Smooth muscle cell of the brain vasculature (primary cell): ENCODE results near the gene HIF1A.
"Not testable (repeated sequence)": the region's sequence is repeated elsewhere in the genome, so short reads cannot be mapped to it uniquely, and the experiment has no call there.

Experiments
- DNase-seq: peaks from one replicate; pipeline ENCODE4 v3.0.0-alpha.2; 2012; ENCODE audit warnings: low read depth, low spot score

HIF1A gene

DNA sequence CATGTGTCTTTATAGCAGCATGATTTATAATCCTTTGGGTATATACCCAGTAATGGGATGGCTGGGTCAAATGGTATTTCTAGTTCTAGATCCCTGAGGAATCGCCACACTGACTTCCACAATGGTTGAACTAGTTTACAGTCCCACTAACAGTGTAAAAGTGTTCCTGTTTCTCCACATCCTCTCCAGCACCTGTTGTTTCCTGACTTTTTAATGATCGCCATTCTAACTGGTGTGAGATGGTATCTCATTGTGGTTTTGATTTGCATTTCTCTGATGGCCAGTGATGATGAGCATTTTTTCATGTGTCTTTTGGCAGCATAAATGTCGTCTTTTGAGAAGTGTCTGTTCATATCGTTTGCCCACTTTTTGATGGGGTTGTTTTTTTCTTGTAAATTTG is 12.5 kb downstream of the HIF1A start:
- DNase-seq = not testable (repeated sequence)

DNA sequence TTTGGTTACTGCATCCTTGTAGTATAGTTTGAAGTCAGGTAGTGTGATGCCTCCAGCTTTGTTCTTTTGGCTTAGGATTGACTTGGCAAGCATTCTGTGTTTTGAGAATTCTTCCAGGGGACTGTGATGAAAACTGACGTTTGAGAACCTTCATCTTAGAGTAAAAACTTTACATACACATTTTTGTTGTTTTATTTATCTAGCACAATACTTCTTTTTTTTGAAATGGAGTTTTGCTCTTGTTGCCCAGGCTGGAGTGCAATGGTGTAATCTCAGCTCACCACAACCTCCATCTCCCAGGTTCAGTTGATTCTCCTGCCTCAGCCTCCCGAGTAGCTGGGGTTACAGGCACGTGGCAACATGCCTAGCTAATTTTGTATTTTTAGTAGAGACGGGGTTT is 13.4 kb downstream of the HIF1A start:
- not testable (repeated sequence) for DNase-seq

DNA sequence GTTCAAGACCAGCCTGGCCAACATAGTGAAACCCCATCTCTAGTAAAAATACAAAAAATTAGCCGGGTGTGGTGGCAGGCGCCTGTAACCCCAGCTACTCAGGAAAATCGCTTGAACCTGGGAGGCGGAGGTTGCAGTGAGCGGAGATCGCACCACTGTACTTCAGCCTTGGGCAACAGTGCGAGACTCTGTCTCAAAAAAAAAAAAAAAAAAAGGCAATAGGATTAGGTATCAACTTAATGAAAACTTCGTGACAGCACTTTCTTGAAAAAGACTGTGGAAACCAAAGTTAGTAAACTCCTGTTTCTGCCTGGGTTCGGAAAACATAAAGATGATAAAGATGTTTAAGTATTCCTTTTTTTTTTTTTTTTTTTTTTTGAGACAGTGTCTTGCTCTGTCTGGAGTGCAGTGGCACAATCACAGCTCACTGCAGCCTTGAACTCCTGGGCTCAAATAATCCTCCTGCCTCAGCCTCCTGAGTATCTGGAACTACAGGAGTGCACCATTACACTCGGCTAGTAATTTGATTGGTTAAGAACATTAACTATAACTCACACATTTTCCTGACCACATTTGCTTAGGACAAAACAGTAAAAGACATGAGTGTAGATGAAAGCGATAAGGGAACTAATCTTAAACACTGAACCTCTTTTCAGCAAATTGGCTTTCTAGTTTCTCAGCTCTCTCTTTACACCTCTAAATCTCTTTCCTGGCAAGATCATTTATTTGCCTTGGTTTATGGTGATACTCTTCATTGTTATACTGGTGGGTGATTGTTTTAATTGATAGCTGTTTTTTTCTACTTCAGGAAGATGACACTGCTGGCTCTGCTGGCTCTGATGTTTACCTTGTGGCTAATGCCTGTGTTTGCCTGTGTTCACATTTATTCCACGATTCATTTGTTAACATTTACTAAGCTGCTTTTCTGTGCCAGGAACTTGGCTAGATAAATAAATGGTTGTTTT is 15.8 kb downstream of the HIF1A start:
- DNase-seq = no peak

GRCh38 chr14:61712137-61712536 is 16.8 kb downstream of the HIF1A start:
- no peak for DNase-seq

GRCh38 chr14:61713724-61714437 is 18.6 kb downstream of the HIF1A start:
- no peak for DNase-seq

DNA sequence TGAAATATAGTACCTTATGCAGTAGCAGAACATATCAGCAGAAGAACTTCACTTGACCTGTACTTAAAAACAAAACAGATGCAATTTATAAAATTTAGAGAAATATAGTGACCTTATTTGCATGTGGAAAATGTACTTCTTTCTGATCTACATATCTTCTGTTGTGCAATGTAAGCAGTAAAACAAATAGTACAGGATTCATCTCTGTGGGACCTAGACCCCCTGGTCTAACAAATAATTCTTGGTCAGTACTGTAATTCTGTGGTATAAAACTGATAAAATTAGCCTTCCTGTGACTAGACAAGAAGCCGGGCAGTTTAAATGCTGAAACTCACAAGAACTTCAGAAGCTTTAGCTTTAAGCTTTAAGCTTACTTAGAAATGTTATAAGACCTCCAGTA is 21.6 kb downstream of the HIF1A start:
- DNase-seq = no peak

GRCh38 chr14:61718039-61718438 is 22.7 kb downstream of the HIF1A start:
- no peak for DNase-seq

DNA sequence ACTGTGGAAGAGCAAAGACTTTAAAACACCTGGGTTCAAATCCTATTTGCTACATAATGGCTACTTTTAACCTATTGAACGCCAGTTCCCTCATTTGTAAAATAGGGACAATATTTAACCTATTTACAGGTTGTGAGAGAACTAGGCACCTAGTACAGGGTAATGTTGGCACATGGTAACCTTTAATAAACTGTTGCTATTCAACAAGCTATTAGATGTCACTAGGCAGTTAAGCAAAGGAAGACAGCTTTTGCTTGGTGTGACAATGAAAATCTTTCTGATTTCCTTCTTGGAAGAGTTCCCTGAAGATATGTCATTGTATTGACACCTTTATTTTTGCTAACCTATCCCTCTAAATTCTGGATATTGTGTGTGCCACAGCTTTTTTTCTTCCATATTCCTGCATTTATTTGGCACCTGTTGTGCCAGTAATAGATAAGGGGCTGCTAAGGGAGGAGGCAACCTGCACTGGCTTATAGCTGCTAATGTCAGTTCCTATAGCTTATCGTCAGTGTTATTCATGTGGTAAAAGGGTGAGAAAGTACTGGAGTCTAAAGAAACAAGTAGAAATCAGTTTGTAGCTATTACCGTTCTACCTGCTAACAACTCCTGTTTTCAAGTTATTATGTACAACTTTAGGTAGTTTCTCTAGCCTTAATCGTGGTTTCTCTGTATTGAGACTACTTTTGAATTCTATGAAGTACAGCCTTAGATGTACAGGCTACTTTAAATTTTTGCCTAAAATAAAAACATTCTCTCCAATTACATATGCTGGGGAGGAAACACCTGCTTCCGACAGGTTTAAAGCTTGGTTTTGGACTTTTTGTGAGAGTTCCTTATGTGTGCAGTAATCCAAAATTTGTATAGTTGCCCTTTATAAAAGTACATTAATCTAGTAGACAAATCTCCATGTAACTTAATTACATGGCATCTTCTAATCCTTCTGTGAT is 24.3 kb downstream of the HIF1A start:
- no peak for DNase-seq

DNA sequence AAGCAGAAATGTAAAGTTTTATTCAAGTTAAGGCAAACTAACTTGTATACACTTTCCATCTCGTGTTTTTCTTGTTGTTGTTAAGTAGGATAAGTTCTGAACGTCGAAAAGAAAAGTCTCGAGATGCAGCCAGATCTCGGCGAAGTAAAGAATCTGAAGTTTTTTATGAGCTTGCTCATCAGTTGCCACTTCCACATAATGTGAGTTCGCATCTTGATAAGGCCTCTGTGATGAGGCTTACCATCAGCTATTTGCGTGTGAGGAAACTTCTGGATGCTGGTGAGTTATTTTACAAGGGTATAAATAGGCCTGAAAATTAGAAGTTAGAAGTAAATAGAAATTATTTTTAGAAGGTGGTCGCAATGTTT is 25.0 kb downstream of the HIF1A start:
- no peak for DNase-seq

DNA sequence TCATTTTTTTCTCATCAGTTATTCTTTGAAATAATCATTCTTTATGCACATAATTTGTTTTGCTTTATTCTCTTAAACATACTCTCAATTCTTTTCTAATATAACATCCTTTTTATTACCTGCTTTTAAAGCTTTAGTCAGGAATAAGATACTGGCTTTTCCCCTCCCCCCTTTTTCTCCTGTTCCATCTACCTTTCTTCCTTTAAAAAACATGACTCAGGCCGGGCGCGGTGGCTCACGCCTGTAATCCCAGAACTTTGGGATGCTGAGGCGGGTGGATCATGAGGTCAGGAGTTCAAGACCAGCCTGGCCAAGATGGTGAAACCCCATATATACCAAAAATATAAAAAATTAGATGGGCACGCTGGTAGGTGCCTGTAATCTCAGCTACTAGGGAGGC is 25.4 kb downstream of the HIF1A start:
- DNase-seq = no peak

DNA sequence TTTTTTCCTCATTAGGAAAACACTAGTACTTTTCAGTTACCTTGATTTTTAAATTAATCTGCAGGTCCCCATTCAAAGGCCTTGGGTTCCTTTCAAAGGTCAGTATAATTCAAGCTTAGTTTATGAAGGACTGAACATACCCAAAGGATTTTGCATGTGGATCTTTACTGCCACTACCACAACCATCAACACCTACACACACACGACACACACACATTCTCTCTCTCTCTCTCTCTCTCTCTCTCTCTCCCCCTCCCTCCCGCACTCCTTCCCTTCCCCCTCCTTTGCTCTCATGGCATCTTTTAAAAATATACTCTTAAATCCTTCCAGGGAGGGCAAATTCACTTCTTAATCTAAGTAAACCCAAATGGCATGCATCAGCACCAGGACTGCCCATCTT is 28.8 kb downstream of the HIF1A start:
- no peak for DNase-seq

DNA sequence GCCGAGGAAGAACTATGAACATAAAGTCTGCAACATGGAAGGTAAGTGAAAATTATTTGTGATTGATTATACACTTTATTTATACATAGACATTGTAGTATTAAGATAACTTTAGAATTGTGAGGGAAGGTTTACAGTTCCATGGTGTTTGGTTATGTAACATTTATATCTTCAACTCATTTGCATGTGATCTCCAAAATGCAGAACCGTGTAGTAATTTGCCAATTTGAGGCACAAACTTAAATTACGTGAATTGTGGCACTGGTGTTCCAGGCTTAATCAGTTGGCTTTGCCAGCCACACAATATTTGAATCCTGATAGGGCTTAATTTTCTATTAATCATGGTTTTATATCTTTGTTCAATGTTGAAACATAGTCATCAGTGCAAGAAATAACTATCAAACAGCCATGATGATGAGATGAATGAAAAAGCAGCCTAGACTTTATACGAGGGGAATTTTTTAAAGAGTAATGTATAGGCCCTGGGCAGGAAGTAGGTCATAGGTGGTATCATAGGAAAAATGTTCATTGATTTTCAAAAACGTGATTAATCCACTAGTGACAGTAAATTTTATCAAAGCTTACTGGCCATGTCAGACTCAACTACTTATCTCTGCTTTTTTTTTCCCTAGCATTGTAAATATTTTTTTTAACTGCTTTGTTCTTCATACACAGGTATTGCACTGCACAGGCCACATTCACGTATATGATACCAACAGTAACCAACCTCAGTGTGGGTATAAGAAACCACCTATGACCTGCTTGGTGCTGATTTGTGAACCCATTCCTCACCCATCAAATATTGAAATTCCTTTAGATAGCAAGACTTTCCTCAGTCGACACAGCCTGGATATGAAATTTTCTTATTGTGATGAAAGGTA is 31.7 kb downstream of the HIF1A start:
- no peak for DNase-seq

- DNase-seq = no peak
These were observed 35.6 kb downstream of the HIF1A start for GRCh38 chr14:61730756-61731373.

DNA sequence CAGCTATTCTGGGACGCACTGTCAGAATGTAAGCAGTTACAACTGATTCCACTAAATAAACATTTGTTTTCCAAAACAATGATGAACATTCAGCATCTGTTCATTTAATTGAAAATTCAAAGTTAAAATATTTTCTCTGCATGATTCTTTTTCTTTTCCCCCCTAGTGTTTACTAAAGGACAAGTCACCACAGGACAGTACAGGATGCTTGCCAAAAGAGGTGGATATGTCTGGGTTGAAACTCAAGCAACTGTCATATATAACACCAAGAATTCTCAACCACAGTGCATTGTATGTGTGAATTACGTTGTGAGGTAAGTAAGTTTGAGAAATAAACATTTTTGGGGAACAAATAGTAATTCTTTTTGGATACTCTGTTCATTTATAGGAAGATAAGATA is 38.7 kb downstream of the HIF1A start:
- DNase-seq = no peak

- DNase-seq = no peak
These were observed 41.4 kb downstream of the HIF1A start for GRCh38 chr14:61736751-61737150.

GRCh38 chr14:61737915-61738314 is 42.6 kb downstream of the HIF1A start:
- no peak for DNase-seq

- no peak for DNase-seq
These were observed 43.8 kb downstream of the HIF1A start for GRCh38 chr14:61739133-61739532.

GRCh38 chr14:61742371-61742770 is 47.1 kb downstream of the HIF1A start:
- DNase-seq = no peak

DNA sequence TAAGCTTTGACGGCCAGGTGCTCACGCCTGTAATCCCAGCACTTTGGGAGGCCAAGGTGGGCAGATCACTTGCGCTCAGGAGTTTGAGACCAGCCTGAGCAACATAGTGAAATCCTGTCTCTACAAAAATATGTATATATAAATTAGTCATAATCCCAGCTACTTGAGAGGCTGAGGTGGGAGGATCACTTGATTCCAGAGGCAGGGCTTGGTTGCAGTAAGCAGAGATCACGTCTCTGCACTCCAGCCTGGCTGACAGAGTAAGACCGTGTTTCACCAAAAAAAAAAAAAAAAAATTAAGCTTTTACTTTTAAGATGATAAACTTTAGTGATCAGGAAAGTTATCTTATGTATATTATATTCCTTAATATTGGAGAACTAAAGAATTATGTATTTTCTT is 48.9 kb downstream of the HIF1A start:
- no peak for DNase-seq

DNA sequence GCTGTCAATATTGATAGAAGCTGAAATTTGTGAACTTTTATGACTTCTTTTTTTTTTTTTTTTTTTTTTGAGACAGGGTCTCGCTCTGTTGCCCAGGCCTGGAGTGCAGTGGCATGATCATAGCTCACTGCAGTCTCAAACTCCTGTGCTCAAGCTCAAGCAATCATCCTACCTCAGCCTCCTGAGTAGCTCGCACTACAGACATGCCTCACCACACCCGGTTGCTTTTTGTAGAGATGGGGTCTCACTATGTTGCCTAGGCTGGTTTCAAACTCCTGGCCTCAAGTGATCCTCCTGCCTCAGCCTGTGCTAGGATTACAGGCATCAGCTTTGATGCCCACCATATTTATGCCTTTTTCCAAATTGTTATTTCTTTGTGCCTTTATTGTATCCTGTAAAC is 51.0 kb downstream of the HIF1A start:
- not testable (repeated sequence) for DNase-seq
